ENCODE measurements around the gene ISOC1. TPM values are rescaled to one million over a fixed set of nuclear protein-coding genes. Genes with fewer than 3 reads are reported as not detected.

ISOC1 gene
- polyA plus RNA-seq, 1 donor from 2014 or later, result 34.0 TPM

DNA sequence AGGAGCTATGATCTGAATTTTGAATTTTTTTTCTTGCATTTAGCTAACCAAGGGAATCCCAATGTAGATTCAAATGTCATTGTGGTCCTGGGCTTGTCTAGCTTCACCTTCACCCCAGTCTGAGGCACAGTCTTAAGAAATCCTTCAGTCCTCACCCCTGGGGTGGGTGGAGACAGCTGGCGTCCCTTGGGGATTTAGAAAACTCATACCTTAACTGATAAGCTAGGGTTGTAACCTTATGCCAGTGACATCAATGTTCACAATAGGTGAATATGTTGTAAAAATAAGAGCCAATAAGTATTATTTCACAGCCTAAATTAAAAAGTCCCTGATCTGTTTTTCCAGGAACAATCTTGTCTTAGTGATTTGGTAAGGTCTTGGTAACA is 4.6 kb downstream of the ISOC1 start:
- Histone ChIP-seq H3K79me2 (replicated peaks; ENCODE audit: insufficient read depth, low read length) (no peaks in the 10 kb centered on the region), H3K9ac (ENCODE audit: low read length) (no peak overlapping the region), H4K20me1 (ENCODE audit: insufficient read depth) (no peaks in the 10 kb centered on the region), H3K4me3 (ENCODE audit: low read length) (no peak overlapping the region), H3K9me3 (ENCODE audit: low read length) (no peaks in the 10 kb centered on the region), H3K36me3 (ENCODE audit: insufficient read depth, low read length) (no peaks in the 10 kb centered on the region), H3K27me3 (ENCODE audit: insufficient read depth, low read depth, low read length) (no peaks in the 10 kb centered on the region), H3K4me2 (ENCODE audit: low read length) (no peak overlapping the region), H2AFZ (ENCODE audit: low read depth, low read length) (no peak overlapping the region), H3K9me2 (ENCODE audit: insufficient read depth, low read length) (no peaks in the 10 kb centered on the region), H3F3A (ENCODE audit: insufficient read depth, low read length, poor library complexity, severe bottlenecking) (peaks cover under 1% of the 10 kb centered on the region), H3K27ac (ENCODE audit: low read length) (no peak overlapping the region)
- no peak for TF ChIP-seq EP300 (conservative IDR thresholded peaks at IDR 0.05; ENCODE audit: poor library complexity, severe bottlenecking)
- TF ChIP-seq RAD21 (conservative IDR thresholded peaks at IDR 0.05), result no peak
- TF ChIP-seq REST (IDR thresholded peaks at IDR 0.05; ENCODE audit: borderline replicate concordance), result no peak
- no peak for TF ChIP-seq POLR2AphosphoS5 (IDR thresholded peaks at IDR 0.05)
- no peak for TF ChIP-seq CTCF (IDR thresholded peaks at IDR 0.05; ENCODE audit: poor library complexity, severe bottlenecking)
- no peak for TF ChIP-seq SMC3 (conservative IDR thresholded peaks at IDR 0.05; ENCODE audit: poor library complexity)
- no peak for TF ChIP-seq TAF1 (IDR thresholded peaks at IDR 0.05; ENCODE audit: low read depth)
- TF ChIP-seq MXI1 (conservative IDR thresholded peaks at IDR 0.05; ENCODE audit: poor library complexity, severe bottlenecking), result no peak
- TF ChIP-seq EZH2 (IDR thresholded peaks at IDR 0.05; ENCODE audit: borderline replicate concordance, insufficient read depth, low read length, poor library complexity, severe bottlenecking), result no peak

DNA sequence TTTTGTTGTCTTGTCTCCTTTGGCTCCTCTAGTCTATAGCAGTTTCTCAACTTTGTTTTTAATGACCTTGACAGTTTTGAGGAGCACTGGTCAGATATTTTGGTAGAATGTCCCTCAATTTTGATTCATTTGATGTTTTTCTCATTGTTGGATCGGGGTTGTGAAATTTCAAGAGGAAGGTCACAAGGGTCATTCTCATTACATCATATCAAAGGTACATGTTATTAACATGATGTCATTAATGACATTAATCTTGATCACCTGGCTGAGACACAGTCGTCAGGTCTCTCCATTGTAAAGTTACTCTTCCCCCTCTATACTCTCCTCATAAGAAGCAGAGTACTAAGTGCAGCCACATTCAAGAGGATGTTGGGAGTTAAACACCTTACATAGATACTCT is 7.2 kb downstream of the ISOC1 start:
- Histone ChIP-seq H3K27ac (ENCODE audit: low read length) (no peak overlapping the region), H4K20me1 (ENCODE audit: insufficient read depth) (no peaks in the 10 kb centered on the region), H3K27me3 (ENCODE audit: insufficient read depth, low read depth, low read length) (no peaks in the 10 kb centered on the region), H3K9ac (ENCODE audit: low read length) (no peak overlapping the region), H3K36me3 (ENCODE audit: insufficient read depth, low read length) (no peaks in the 10 kb centered on the region), H3K4me3 (ENCODE audit: low read length) (no peak overlapping the region), H3F3A (ENCODE audit: insufficient read depth, low read length, poor library complexity, severe bottlenecking) (no peaks in the 10 kb centered on the region), H3K9me2 (ENCODE audit: insufficient read depth, low read length) (no peaks in the 10 kb centered on the region), H2AFZ (ENCODE audit: low read depth, low read length) (no peak overlapping the region), H3K4me2 (ENCODE audit: low read length) (no peak overlapping the region), H3K9me3 (ENCODE audit: low read length) (no peaks in the 10 kb centered on the region), H3K79me2 (replicated peaks; ENCODE audit: insufficient read depth, low read length) (no peaks in the 10 kb centered on the region)
- no peak for TF ChIP-seq EP300 (conservative IDR thresholded peaks at IDR 0.05; ENCODE audit: poor library complexity, severe bottlenecking)
- TF ChIP-seq EZH2 (IDR thresholded peaks at IDR 0.05; ENCODE audit: borderline replicate concordance, insufficient read depth, low read length, poor library complexity, severe bottlenecking), result no peak
- no peak for TF ChIP-seq CTCF (IDR thresholded peaks at IDR 0.05; ENCODE audit: poor library complexity, severe bottlenecking)
- TF ChIP-seq RAD21 (conservative IDR thresholded peaks at IDR 0.05), result no peak
- TF ChIP-seq SMC3 (conservative IDR thresholded peaks at IDR 0.05; ENCODE audit: poor library complexity), result no peak
- no peak for TF ChIP-seq REST (IDR thresholded peaks at IDR 0.05; ENCODE audit: borderline replicate concordance)
- no peak for TF ChIP-seq POLR2AphosphoS5 (IDR thresholded peaks at IDR 0.05)
- TF ChIP-seq MXI1 (conservative IDR thresholded peaks at IDR 0.05; ENCODE audit: poor library complexity, severe bottlenecking), result no peak
- TF ChIP-seq TAF1 (IDR thresholded peaks at IDR 0.05; ENCODE audit: low read depth), result no peak

Measured in neural cell (in vitro differentiated cells).